ENCODE data around the gene AMFR.

AMFR gene

DNA sequence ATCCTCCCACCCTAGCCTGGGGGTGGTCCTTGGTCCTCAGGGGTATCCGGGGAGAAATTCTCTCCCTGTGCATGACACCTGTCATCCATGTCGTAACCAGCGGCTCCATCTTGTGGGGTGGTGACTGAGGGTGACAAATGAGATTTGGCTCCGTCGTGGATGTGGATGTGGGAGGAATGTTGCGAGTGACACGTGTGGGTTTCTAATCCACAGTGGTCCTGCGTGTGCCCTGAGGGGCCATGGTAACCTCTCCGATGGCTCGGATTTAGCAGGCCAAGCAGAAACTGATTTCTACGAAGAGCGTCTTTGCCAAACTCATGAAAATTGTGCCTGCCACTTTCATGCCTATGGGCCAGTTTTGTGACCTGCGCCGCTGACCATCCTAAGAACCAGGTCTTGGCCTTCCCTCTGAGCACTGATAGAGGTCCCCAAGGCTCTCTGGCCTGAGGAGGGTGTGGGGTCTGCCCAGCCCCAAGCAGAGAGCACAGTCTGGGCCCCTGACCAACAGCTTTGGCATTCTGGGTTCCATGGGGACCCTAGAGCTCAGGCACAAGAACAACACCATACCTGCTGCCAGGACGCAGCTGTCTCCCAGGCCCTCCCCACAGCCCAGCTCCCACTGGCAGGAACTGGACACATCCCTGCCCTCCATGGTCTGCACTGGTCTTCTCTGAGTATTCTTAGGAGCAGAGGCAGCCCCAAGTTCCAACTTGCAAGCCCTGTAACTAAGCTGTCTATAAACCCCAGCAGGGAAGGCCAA lies 79.0 kb downstream of the AMFR start:
- no peak for DNase-seq

DNA sequence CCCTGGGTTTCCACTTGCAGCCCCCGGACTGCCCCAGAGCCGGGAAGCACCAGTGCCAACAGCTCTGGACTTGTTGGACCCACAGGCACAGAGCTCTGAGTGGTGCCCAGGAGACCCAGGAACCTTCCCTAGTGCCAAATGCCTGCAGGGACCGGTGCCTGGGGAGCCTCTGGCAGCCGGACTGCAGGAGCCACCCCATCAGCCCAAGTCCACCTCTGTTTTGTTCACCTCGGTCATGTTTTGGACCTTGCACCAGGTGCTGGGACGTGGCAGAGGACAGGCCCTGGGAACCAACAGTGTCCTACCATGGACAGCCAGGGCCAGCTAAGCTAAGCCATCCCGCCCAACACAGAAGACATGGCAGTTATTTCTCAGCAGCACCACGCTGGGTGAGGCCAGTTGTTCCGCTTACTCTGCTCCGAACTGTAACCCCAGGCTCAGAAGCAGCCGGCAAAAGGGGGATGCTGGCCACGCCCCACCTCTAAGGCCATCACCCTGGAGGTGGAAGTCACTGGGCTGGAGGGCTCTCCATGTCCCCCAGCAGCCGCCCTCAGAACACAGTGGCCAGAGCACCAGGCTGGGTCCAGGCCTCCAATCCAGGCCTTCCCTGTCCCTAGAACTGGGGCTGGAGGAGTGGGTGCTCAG lies 79.8 kb downstream of the AMFR start:
- DNase-seq = no peak

DNA sequence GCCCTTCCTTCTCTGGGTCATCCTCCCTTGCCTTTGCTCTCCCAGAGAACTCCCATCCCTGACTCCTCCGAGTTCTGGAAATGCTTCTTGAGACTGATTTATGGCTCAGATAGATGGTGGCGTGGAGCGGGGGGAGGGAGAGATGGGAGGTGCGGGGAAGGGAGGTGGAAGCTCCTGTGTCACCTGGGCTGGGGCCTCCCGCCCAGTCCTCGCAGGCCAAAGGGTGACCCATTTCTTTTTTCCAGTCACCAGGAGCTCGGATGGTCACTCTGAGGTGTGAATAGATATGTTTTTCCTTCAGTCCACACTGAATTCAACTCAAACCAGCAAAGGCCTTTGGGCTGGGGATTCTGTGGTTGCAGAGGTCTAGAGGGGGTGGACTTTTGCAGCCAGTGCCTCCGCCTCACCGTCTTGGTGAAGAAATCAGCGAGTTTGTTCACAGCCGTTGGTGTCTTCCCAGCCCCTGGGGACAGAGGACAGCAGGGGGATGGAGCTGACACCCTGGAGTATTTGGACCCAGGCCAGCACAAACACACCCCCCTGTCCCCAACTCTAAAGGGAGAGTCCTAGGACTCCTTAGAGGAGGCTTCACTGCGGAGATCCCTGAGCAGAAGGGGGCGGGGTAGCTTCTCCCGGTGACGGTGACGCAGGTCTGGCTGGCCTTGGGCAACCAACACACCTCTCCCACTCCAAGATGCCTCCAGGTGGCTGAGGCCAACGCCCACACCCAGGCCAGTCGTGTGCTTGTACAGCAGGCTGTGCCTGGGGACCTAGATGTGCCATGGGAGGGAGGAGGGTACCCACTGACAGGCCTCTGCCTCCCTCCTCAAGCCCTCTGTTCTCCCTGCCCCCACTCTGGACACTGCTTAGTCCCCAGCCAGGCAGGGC lies 80.6 kb downstream of the AMFR start:
- no peak for DNase-seq

DNA sequence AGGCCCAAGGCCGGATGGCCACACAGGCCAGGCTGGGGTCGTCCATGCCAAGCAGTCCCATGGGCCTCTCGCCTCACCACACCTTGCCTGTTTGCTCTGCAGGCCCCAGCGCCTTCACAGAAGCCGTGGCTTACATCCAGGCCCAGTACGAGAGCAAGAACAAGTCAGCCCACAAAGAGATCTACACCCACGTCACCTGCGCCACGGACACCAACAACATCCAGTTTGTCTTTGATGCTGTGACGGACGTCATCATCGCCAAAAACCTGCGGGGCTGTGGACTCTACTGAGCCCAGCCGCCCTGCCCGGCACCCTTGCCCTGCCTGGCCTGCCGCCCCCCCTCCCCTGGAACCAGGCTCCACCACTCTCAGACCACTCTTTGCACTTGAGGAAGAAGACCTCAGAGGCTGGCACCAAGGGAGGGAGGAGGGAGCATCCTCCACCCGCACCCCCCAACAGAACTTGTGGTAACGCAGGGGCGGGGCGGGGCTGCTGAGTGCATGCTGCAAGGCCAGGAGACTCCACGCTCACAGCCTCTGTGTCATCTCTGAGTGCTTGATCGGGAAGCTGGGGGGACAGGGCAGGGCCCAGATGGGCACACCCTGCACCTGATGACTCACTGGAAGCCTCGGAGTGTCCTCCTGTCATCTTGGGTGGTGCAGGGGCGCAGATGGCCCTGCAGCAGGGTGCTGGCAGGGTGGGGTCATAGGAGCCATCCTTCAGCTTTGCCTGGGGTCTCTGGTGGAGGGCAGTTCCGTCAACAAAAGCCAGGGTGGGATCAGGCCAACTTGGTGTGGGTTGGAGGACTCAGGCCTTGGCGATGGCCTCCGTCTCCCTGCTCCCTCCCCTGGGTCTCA lies 81.5 kb downstream of the AMFR start:
- DNase-seq = no peak

DNA sequence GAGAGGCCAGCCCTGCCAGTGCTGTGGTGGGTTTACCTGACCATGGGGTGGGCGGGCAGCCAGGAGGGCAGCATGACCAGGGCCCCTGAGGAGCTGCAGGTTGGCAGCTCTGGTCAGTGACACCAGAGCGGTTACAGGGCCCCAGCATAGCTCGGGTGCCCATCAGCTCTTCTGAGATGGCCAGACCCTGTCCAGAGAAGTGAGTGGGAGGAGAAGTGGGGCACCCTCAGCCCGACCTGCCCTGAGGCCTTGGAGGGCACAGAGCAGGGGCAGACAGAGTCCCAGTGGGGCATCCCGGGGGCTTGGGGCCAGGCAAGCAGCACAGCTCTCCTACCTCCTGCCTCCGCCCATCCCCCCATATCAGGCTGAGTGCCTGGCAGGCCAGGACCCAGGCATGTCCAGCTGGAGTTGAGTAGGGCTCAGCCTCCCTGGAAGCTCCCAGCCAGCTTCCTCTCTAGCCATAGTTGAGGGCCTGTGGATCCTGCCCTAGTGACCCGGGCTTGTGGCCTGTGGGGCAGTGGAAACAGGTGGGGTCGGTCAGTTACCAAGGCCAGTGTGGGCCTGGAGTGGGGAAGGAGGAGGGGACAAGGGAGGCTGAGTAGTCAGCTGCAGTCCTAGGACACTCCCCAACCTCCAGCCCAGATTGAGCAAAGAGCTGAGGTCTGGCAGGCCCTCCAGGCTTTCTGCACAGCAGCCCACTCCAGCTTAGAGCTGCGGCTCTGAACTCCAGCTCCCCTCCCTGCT lies 83.5 kb downstream of the AMFR start:
- DNase-seq = no peak

DNA sequence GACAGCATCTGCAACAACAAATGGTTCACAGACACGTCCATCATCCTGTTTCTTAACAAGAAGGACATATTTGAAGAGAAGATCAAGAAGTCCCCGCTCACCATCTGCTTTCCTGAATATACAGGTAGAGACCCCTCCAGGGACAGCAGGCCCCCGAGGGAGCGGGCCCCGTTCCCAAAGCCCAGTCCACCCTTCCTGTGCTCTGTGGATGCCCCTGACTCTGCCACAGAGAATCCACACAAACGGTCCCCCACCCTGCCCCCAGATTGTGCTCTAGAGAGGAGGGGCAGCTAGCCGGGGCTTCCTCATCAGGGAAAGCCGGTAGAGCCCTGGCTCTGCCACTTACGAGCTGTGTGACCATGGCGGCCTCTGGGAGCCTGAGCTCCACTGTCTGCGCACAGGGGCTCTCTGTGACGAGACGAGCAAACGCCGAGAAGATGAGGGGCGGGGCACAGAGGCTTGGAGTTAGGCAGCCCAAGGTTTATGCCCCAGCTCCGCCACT lies 84.4 kb downstream of the AMFR start:
- DNase-seq = no peak

DNA sequence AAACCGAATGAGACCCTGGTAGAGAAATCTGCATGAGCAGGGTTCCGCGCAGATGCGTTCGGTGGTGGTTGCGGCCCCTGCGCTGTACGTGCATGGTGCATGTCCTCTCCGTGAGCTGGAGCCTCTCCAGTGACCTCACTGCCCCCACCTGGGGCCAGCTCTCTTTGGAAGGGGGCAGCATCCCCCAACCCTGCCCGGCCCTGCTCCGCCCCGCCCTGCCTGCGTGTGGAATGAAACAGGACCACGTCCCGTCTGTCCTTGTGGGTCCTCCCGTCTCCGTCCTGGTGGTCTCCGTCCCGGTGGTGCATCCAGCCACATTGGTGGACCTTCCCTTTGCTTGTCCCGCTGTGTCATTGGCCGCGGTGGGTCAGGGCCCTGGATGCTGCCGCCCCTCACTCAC lies 84.9 kb downstream of the AMFR start:
- DNase-seq = no peak

DNA sequence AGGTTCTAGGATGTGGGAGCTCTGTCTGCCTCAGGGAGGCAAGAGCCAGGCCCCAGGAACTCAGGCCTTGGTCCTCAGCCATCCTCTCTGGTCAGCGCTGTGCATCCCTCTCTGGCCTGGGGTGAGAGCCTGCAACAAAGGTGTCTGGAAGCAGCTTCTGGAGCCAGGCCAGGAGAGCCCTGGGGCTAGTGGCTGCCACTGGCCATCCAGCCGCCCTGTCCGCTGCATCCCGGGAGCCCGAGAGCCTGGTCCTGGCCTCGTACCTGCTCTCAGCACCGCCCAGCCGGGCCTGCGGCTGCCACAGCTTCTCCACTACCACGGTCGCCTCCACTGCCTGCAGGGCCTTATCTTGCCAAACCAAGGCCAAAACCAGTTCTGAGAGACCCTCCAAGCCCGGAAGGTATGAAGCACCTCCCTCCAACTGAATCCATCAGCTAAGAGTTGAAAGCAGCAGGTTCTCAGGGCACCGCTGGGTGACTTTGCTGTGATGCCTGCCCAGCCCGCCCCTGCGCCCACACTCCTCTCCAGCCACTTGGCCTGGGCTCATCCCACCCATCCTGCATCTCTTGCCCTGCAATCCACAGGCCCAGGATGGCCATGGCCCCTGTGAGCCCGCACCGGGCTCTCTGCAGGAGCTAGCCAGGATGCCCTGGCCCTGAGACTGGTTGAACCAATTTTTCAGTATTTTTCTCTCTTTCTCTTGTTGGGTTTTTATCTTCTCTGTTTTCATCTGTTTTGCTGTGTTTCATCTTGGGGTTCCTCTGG lies 85.7 kb downstream of the AMFR start:
- no peak for DNase-seq

DNA sequence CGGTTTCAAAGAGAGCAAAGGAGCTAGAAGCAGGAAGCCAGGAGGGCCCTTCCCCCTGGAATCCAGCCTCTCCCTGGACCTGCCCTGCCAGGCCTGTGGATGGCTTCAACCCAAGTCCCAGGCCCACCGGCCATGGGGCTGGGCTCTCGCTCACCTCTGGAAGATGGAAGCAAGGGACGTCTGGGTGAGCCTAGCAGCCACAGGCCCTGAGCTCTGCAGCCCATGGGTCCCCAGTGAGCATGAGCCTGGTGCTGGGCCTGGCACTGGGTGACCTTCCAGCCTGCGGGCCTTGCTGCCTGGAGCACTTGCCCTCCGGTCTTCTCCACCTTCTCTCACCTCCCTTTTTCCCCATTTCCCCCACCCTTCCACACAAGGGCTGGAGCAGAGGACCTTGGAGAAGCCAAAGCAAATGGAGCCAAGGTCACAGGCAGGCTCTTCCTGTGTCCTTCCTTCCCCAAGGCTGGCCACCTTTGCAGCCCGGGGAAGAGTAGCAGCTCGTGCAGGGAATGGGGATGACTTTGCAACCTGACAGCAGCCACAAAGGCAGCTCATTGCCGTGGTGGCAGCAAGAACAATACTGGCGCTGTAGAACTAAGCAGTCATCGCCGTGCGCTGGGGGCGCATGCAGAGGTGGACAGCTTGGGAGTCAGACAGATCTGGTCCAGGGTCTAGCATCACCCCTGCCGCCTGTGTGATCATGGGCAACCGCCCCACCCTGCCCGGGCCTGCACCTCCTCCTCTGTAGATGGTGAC lies 86.6 kb downstream of the AMFR start:
- DNase-seq = no peak

DNA sequence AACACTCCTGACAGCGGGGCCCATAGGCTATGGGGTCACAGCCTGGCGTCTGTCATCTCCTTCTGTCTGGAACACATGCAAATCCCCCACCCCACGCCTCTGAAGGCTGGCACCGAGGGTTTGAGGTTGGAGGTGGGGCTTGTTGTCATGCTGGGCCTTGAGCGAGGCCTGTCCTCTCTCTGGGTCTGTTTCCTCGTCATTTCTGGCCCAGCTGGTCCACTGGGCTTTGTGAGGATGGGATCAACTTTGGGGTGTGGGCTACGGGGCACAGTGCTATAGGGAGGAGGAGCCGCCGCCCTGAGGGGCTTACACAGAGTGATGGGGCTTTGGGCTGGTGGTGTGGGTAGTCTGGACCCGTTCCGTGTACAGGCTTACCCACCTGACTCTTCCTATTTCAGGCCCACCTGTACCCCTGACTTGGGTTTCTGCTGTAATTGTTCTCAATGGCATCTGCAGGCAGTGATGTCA lies 87.5 kb downstream of the AMFR start:
- DNase-seq = no peak

DNA sequence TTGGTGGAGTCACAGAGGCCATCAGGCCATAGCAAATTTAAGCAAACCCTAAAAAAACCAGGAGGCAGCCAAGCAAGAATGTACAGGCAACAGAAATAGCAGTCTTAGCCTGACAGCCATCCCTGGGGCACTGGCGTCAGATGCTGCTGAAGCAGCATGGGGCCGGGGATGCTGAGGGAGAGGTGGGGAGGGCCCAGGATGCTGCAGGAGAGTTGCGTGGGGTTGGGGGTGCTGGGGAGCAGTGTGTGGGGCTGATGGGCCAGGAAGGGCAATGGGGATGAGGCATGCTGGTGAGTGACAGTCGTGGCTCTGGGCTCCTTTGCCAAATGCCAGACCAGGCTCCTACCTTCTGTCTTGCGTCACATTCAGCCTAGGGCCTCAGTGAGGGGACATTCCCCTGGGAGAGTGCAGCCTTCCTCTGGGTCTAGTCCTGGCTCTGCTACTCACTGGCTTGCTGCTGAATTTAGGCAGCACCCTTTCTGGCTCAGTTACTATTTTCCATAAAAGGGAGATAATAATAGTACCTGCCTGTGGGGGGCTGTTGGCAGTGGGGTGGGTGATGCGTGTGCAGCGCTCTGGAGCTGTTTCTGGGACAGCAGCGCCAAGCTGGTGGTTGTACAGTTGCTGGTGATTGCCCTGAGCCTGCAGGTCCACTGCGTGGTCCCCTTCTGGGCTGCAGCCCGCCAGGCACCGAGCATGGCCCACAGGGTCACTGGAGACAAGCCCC lies 88.1 kb downstream of the AMFR start:
- no peak for DNase-seq

DNA sequence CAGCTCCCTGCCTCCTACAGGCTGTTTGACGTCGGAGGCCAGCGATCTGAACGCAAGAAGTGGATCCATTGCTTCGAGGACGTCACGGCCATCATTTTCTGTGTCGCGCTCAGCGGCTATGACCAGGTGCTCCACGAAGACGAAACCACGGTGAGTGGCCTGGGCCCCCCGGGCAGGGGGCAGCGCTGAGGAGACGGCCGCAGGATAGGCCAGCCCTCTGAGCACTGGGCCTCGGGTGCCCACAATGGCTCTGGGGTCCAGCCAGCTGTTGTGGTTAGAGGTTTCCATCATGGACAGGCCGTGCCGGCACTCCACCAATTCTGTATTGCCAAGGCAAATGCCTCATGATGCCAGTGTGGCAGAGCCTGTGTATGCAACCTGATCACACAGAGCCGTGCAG lies 88.6 kb downstream of the AMFR start:
- DNase-seq = no peak

DNA sequence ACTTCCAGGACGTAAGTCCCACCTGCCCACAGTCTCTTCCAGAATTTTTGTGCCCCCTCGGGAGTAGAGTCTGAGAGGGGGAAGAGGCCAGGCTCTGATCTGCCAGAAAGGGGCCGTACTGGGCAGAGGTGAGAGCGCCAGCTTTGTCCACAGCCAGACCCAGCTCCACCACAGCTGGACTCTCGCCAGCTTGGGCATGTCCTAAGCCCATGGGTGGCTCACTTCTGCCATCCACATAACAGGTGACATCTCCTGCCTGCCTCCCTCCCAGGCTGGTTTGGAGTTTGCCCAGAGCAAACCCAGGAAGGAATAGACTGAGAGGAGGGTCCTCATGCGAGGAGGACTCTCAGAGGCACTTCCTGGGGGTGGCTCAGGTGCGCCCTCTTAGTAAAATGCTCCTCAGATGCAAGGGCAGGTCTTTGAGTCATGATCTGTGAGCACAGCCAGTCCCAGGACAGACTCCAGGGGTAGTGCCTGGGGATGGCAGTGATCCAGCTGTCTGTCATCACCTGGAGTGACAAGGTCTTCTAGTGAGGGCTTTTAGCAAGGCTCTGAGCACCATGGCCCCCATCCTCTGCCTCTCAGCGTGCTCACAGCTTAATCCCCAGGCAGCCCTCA lies 89.2 kb downstream of the AMFR start:
- no peak for DNase-seq

DNA sequence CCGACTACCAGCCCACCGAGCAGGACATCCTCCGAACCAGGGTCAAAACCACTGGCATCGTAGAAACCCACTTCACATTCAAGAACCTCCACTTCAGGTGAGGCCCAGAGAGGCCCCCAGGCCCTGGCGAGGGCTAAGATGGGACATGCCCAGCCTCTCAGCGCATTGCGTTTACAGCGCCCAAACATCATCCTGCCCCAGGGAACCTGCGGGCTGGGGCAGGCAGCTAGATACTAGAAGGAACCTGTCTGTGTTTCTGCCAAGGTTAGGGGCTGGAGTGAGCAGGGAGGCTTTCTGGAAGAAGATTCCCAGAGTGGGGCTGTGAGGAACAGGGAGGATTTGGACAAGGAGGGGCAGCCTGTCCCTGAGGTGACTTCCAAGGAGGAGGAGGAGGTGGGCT lies 90.6 kb downstream of the AMFR start:
- no peak for DNase-seq

DNA sequence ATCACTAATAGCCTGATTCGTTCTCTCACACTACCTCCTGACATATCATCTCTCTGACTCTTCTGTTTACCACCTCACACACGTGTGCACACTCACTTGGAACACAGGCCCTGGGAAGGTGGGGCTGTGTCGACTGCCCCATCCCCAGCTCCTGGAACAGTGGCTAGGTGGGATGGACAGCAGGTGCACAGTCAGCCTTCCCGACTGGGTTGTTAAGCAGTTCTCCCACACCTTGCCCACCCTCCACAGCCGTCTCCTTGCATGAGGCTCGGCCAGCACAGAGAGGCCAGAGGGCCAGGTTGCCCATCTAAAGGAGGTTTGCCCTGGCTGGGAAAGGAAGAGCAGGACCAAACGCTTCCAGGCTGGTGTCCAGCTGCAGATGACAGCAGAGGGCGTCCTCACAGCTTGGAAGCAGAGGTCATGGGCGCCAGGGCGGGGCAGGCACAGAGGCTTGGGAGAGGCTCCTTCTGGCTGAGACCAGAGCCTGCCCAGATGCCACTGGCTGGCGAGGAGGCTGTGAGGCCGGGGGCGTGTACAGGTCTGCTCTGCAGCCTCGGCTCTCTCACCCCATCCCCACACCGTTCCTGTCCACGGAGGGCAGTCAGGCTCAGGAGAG lies 92.8 kb downstream of the AMFR start:
- no peak for DNase-seq

DNA sequence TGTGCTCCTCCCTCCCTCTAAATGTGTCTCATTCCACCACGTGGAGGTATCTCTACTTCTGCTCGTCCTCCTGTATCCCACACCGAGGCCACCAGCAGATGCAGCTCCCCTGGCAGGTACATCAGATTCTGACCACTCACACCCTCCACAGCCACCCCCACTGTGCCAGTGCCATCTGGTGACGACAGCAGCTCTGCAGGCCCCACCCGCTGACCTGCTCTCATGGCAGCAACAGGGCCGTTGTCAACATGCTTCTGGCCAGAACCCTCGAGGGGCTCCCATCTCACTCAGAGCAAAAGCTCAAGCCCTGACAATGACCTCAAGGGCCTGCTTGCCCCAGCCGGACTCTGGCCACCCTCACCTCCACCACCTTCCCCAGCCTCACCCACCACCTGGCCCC lies 93.4 kb downstream of the AMFR start:
- DNase-seq = no peak

DNA sequence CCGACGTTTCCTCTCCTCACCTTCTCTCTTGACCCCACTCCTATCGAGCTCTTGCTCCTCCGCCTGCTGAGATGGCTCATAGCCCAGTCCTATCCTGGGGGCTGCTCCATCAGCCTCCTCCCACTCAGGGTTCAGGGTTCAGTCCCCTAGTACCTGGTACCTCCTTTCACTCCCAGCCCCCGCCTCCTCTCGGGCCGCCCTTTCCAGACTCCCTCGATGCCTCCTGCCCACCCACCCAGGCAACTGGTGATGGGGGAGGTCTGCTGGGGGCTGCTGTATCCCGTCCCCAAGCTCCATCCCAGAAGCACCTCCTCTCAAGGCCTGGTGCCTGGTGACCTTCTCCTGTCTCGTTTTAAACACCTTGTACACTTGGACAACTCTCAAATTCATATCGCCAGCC lies 93.9 kb downstream of the AMFR start:
- no peak for DNase-seq

DNA sequence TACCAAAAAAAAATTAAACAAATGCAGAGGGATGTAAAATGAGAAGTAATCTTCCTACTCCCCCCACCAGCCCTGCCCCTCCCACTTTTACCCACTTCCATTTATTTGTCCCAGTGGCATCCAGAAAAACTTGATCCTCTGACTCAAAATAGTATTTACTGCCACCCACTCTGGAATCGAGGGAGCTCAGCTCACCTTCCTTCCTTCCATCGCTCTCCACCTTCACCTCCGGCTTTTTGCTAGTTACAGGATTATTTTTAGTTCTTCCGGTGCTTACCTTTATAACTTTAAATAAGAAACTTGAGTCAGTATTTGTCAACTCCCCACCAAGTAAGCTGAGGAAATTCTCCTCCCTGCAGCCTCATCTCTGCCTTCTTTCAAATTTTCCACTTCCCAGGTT lies 94.9 kb downstream of the AMFR start:
- no peak for DNase-seq

DNA sequence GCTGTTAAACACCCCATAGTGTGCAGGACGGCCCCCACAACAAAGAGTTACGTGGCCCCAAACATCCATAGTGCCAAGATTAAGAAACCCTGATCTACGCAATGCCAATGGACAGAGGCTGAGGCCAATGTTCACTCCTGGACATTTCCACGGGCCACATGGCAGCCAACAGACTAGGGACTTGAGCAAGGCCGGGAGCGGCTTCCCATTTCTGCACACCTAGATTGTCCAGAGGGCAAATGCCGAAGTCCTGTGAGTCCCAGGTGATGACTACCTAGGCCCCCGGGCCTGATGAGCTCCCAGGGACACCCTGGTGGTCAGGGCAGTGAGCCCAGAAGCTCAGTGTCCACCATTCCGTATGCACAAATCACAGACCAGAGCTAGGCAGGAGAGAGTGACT lies 95.5 kb downstream of the AMFR start:
- DNase-seq = no peak
